HG02588 (cell line): ENCODE results near the gene RYR2.
"Not testable (repeated sequence)": the region's sequence is repeated elsewhere in the genome, so short reads cannot be mapped to it uniquely, and the experiment has no call there.

Experiments used
- ATAC-seq: cut with Tn5 transposase; IDR thresholded peaks from one replicate; pipeline ENCODE4 v1.9.1; 2021; ENCODE audit warnings: mild to moderate bottlenecking, moderate library complexity; ENCODE audit not compliant: unreplicated experiment

Gene RYR2

GRCh38 chr1:237814319-237814924, 772.4 kb downstream of the RYR2 start:
- no peak for ATAC-seq

- no peak for ATAC-seq
Measured at GRCh38 chr1:237817277-237817676, 775.3 kb downstream of the RYR2 start.

GRCh38 chr1:237820634-237821033, 778.6 kb downstream of the RYR2 start:
- not testable (repeated sequence) for ATAC-seq

GRCh38 chr1:237832858-237833257, 790.9 kb downstream of the RYR2 start:
- ATAC-seq, result no peak

- ATAC-seq, result no peak
Measured at GRCh38 chr1:237834048-237834447, 792.1 kb downstream of the RYR2 start.

- no peak for ATAC-seq
Measured at GRCh38 chr1:237834461-237834860, 792.5 kb downstream of the RYR2 start.

GRCh38 chr1:237838320-237838719, 796.3 kb downstream of the RYR2 start:
- ATAC-seq, result no peak

- ATAC-seq, result no peak
Measured at GRCh38 chr1:237838904-237839534, 797.0 kb downstream of the RYR2 start.

GRCh38 chr1:237841485-237841884, 799.5 kb downstream of the RYR2 start:
- ATAC-seq, result no peak

GRCh38 chr1:237843516-237843915, 801.5 kb downstream of the RYR2 start:
- not testable (repeated sequence) for ATAC-seq

- ATAC-seq, result no peak
Measured at GRCh38 chr1:237851210-237851845, 809.3 kb downstream of the RYR2 start.

GRCh38 chr1:237852342-237852741, 810.4 kb downstream of the RYR2 start:
- no peak for ATAC-seq

- ATAC-seq, result no peak
Measured at GRCh38 chr1:237857455-237857854, 815.5 kb downstream of the RYR2 start.

GRCh38 chr1:237858992-237859391, 817.0 kb downstream of the RYR2 start:
- no peak for ATAC-seq

GRCh38 chr1:237861944-237862343, 820.0 kb downstream of the RYR2 start:
- no peak for ATAC-seq

- ATAC-seq, result no peak
Measured at GRCh38 chr1:237863234-237863633, 821.2 kb downstream of the RYR2 start.

- ATAC-seq, result no peak
Measured at GRCh38 chr1:237864338-237865244, 822.6 kb downstream of the RYR2 start.

- no peak for ATAC-seq
Measured at GRCh38 chr1:237867380-237867888, 825.5 kb downstream of the RYR2 start.

GRCh38 chr1:237868817-237869600, 827.0 kb downstream of the RYR2 start:
- no peak for ATAC-seq

GRCh38 chr1:237873487-237874211, 831.7 kb downstream of the RYR2 start:
- ATAC-seq, result no peak
